NCI-H1048 (cell line): Measurements from ENCODE around the gene RRAGA.
"Not testable (repeated sequence)": the region's sequence is repeated elsewhere in the genome, so short reads cannot be mapped to it uniquely, and the experiment has no call there.

Experiments
- DNase-seq: peaks from one replicate; lab custom pipeline; 2025; lab: John Stamatoyannopoulos, UW

Gene RRAGA, protein sequence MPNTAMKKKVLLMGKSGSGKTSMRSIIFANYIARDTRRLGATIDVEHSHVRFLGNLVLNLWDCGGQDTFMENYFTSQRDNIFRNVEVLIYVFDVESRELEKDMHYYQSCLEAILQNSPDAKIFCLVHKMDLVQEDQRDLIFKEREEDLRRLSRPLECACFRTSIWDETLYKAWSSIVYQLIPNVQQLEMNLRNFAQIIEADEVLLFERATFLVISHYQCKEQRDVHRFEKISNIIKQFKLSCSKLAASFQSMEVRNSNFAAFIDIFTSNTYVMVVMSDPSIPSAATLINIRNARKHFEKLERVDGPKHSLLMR

DNA sequence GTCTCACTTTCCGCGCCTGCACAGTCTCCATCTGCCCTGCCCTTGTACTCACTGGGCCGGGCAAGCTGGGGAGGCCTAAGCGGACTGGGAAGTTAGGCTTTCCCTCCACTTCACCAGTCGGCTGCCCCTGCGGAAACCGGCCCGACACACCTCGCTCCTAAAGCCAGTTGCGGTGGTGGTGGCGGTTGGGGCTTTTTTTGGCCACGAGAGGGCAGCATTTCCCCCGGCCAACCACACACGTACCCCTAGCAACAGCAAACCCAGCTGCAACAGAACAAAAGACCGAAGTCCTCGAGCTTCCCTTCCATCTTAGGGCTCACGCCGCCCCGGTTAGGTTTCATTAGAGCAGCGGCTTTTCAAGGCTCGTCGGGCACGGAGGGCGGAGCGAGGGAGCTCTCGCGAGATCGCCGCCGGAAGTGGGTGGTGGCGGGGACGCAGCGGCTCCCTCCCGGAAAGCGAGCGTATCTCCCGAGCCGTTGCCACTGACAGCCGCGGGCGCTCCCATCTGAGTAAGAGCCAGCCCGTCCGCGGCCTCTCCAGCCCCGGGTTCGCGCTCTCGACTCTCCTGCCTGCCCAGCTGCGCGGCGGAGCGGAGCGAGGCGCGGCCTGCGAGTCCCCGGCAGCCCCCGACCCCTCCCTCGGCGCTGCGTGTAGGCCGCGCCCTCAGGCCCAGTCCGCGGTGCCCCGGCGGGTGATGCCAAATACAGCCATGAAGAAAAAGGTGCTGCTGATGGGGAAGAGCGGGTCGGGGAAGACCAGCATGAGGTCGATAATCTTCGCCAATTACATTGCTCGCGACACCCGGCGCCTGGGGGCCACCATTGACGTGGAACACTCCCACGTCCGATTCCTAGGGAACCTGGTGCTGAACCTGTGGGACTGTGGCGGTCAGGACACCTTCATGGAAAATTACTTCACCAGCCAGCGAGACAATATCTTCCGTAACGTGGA is at the start of gene RRAGA:
RRAGA (plus strand) TSS at position 462 of the 951 bp plus-strand sequence; CDS start at position 695, 233 bp downstream.
- peak; percentile 72 for DNase-seq

DNA sequence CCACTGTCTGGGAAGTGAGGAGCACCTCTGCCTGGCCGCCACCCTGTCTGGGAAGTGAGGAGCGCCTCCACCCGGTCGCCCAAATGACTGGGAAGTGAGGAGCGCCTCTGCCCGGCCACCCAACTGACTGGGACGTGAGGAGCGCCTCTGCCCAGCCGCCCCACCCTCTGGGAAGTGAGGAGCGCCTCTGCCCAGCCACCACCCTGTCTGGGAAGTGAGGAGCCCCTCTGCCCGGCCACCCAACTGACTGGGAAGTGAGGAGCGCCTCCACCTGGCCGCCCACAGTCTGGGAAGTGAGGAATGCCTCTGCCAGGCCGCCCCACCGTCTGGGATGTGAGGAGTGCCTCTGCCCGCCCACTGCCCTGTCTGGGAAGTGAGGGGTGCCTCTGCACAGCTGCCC is 49.1 kb upstream of the RRAGA start:
- no peak for DNase-seq

DNA sequence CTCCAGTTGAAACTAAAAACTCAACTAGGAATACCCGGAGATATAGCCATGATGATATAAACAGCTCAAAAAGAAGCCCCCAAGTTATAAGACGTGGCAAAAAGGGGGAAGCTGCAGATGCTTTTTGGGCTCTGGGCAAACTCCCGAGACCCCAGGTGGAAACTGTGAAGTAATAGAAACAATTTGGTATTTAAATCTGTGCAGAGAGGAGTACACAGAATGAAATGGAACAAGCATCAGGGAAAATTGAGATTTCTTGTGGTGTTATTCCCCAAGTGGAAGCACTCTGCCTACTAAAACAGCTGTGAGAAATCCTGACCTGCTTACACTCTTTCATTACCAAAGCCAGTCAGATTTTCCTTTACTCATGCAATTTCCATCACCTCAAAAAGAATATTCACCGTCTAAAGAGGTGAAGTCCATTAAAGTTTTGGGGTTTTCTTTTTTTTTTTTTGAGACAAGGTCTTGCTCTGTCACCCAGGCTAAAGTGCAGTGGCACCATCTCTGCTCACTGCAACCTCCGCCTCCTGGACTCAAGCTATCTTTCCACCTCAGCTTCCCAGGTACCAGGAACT is 39.7 kb upstream of the RRAGA start:
- DNase-seq: no peak

DNA sequence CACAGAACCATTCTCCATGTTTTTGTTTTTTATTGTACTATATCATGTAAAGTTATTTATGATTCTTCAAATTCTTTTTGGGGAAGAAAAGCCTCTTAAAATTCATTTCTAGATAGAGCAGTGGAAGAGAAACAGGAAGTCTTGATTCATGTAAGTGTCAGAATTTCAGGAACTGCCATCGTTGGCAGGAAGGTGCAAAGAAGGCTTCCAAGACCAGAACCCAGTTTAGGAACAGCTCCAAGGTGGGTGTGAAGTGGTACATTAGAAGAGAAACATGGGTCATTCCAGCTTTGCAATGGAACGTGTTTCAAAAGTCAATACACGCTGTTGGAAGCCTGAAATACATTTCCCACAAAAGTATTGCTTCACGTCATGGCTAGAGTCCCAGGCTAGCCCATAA is 31.0 kb upstream of the RRAGA start:
- DNase-seq: no peak

DNA sequence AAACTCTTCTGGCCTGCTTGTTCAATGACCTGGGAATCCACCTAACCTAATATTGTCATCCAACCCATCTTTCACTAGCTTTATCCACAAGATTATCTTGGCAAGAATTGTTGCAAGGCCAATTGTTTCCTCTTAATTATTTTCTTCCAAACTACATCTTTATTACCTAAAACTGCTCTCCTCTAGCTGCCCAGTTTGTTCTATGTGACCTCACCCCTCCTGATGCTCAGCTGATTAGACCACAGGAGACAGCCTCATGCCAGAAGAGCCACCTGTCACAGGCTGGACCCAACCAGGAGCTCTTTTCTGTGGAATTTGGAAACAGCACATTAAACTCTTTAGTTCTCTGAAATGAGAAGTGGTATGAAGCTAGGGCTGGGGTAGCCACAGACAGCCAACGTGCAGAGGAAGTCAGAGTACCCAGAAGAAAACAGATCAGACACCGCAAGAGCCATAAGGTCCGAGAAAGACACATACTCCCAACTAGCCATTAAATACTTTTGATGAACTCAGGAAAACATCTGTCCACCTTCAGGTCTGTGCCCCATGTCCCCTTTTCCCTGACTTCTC is 28.3 kb upstream of the RRAGA start:
- no peak for DNase-seq

DNA sequence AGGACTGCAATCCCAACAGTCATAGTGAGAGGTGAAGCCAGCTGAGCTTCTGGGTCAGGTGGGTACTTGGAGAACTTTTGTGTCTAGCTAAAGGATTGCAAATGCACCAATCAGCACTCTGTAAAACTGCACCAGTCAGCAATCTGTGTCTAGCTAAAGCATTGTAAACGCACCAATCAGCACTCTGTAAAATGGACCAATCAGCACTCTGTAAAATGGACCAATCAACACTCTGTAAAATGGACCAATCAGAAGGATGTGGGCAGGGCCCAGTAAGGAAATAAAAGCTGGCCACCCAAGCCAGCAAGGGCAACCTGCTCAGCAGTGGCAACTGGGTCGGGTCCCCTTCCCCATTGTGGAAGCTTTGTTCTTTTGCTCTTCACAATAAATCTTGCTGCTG is 27.6 kb upstream of the RRAGA start:
- not testable (repeated sequence) for DNase-seq

DNA sequence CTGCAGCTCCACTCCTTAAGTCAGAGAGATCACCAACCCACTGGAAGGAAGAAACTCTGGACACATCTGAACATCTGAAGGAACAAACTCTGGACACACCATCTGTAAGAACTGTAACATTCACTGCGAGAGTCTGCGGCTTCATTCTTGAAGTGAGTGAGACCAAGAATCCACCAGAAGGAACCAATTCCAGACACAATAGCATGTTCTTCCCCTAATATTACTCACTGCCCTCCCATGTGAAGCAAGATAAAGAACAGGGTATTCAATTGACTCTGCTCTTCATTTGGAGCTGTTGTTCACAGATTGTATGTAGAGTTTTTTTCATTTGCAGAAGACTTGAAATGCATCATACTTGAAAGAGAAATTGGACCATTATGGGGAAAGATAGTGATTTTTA is 27.0 kb upstream of the RRAGA start:
- no peak for DNase-seq

DNA sequence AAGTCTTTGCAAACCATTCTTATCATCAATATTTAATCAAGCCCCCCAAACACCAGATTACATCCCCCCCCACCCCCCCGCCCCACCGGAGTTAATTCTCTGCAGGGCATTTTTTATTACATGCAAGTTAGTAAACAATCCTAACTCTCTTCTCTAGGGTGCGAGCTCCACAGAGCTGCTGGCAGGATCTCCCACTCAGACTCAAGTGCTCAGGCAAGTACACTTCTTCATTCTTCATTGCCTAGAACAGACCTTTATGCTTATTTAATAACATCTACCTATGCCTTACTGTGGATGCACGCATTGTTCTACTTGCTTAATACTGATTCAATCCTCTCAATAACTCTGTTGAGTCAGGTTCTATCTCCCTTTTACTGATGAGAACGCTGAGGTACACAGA is 26.1 kb upstream of the RRAGA start:
- DNase-seq: no peak

DNA sequence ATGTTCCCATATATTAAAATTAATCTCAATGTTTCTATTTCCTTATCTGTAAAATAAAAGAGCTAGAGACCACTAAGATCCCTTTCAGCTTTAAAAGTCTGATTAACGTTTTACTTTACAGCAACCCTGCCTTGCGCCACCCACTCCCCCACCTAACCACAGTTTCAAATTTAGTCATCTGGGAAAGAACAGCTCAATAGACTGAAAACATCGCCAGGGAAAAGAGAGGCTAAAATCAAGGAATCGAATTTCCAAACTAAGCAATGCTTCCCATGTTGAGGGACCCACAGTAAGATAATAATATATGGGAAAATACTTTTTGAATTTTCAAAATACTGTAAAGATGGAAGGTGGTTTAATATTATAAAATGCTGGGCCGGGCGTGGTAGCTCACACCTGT is 22.9 kb upstream of the RRAGA start:
- no peak for DNase-seq

DNA sequence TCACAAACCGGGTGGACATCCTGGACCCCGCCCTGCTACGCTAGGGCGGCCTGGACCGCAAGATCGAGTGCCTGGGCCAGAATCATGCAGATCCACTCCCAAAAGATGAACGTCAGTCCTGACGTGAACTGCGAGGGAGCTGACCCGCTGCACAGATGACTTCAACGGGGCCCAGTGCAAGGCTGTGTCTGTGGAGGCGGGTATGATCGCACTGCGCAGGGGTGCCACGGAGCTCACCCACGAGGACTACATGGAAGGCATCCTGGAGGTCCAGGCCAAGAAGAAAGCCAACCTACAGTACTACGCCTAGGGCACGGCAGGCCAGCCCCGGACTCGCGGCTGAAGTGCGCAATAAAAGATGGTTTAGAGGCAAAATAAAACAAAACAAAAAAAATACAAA is 21.4 kb upstream of the RRAGA start:
- DNase-seq: no peak

DNA sequence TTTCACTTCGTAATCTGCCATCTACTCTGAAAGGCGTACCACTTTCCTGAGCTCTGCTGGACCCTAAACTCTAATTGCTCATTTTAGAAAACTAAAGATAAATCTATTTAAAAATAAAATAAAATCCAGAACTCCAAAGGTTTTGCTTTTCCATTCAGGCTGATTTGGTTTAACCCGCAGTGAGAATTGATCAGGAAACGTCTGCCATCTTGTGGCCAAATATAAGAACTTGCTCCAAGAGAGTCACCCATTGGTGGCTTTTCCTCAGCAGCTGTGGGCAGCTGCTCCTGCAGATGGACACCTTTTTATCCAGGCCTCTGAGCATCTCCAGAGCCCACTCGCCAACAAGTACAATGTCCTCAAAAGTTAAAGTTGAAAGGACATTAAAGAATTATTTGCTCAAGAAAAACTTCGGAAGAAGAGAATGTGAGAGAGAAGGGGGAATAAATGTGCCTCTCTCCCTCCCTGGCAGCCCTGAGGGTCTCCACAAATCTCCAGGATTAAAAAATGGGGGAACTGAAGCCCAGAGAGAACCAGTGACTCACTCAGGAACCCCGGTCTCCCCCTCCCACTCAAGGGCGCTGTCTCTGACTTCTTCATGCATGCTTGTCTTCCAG is 20.3 kb upstream of the RRAGA start:
- DNase-seq: no peak

DNA sequence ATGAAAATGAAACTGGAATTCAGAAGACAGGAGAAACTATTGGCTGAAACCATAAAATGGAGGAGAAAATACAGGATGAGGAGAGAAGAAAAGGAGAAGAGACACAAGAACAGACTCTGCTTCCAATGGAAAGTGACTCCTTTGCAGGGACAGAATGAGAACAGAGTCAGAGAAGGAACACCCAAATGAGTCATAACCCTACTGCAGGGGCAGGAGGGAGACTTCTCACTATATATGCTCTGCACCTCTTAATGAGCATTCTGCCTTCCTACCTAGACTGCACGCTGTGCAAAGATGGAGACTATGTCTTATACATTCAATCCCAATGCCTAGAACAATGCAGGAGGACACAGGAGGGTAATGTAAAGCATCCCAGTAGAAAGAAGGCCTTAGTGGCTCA is 18.3 kb upstream of the RRAGA start:
- DNase-seq: no peak

DNA sequence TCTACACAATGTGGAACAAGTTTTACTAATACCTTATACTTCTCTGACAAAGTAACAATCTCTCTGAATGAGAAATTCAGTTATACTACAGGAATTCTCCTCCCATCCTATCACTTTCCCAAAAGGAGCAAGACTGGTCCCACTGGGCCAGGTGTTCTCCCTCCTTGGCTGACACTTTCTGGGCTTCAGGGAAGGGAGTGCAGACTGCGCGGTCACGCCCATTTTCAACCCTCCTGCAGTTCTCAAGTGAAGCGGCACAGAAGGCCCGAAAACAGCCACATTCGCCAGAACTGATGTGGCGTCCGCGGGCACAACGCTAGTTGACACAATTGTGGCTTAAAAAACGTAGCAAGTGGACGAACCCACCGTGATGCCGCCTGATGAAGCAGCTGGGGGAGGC is 16.8 kb upstream of the RRAGA start:
- no peak for DNase-seq

DNA sequence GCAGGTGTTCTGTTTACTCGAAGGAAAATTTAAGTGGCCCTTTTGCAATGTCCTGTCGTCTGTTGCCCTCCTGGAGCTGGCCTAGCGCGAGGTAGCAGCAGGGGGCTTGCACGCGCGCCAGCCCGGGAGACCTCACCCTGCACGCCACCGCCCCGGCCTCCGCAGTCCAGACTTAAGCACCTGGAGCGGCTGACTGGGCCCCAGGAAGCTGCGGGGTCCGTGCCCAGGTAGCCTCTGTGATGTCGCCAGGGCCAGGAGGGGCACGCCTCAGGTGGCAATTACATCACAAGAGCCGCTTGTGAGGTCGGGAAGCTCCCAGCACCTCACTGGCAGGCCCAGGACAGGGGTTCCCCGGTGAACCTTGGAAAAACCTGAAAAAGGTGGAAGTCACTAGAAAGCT is 16.2 kb upstream of the RRAGA start, which contains the start of gene SAXO1:
SAXO1 (minus strand) TSS at position 195 of the 400 bp plus-strand sequence. CDS start 301 bp downstream, outside the sequence.
- DNase-seq: no peak

DNA sequence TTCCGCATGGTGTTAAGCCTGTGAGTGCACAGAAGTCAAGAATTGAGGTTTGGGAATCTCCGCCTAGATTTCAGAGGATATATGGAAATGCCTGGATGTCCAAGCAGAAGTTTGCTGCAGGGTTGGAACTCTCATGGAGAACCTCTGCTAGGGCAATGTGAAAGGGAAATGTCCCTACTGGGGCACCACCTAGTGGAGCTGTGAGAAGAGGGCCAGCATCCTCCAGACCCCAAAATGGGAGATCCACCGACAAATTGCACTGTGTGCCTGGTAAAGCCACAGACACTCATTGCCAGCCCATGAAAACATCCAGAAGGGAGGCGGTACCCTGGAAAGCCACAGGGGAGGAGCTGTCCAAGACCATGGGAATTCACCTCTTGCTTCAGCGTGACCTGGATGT is 12.6 kb upstream of the RRAGA start:
- DNase-seq: no peak

DNA sequence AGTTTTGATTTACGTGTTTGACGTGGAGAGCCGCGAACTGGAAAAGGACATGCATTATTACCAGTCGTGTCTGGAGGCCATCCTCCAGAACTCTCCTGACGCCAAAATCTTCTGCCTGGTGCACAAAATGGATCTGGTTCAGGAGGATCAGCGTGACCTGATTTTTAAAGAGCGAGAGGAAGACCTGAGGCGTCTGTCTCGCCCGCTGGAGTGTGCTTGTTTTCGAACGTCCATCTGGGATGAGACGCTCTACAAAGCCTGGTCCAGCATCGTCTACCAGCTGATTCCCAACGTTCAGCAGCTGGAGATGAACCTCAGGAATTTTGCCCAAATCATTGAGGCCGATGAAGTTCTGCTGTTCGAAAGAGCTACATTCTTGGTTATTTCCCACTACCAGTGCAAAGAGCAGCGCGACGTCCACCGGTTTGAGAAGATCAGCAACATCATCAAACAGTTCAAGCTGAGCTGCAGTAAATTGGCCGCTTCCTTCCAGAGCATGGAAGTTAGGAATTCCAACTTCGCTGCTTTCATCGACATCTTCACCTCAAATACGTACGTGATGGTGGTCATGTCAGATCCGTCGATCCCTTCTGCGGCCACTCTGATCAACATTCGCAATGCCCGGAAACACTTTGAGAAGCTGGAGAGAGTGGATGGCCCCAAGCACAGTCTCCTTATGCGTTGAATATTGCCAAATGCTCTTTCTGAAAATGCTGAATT is 850 bp downstream of the RRAGA start:
- DNase-seq: no peak

DNA sequence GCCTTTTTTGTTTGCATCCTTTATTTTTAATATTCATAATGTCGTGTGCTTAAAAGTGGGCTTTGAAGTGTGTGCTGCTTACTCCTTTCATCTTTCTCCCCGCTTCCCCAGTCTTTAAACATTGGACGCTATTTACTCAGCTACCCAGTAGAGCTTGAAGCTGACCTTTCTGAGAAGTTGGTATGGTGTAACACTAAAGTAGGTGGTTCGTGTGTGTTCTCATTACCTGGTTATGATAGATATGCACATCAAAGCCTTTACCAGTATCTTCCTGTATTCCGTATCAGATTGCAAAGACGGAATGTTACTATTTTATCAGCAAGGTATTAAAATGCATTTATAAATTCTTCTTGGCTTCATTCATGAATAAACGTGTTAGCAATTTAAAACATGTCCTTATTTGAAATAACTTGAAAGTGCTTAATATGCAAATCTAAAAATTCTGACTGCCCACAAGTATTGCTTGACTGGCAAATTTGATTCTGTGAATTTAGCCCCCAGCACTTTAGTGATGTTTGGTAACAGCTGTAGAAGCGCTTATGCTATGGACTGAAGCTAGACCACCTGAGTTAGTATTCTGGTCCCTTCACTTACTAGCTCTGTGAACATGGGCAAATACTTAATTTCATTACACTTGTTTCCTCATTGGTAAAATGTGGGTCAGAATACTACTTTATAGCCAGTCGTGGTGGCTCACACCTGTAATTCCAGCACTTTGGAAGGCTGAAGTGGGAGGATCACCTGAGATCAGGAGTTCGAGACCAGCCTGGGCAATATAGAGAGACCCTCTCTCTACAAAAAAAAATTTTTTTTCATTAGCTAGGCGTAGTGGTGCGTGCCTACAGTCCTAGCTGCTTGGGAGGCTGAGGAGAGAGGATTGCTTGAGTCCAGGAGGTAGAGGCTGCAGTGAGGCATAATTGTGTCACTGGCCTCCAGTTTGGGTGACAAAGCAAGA is 1.7 kb downstream of the RRAGA start:
- no peak for DNase-seq

DNA sequence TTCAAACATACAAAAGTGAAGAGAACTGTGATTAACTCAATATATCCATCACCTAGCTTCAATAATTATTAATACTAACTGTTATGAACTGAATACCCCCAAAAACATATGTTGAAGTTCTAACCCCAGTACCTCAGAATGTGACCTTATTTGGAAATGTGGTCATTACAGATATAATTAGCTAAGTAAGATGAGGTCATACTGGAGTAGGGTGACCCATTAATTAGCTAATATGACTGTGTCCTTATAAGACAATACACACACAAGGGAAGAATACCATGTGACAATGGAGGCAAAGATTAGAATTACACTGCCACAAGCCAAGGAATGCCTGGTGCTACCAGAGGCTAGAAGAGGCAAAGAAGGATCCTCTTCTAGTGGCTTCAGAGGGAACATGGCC is 7.8 kb downstream of the RRAGA start:
- no peak for DNase-seq

DNA sequence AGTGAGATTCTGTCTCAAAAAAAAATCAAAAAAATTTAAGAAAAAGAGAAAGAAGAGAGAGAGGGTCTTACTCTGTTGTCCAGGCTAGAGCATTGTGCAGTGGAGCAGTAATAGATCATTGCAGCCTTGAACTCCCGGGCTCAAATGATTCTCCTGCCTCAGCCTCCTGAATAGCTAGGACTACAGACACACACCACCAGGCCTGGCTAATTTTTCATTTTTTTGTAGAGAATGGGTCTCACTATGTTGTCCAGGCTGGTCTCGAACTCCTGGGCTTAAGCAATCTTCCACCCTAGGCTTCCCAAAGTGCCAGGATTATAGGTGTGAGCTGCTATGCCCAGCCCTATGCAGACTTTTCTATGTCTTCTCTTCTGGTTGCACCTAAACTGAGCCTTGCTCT is 25.0 kb downstream of the RRAGA start:
- no peak for DNase-seq

DNA sequence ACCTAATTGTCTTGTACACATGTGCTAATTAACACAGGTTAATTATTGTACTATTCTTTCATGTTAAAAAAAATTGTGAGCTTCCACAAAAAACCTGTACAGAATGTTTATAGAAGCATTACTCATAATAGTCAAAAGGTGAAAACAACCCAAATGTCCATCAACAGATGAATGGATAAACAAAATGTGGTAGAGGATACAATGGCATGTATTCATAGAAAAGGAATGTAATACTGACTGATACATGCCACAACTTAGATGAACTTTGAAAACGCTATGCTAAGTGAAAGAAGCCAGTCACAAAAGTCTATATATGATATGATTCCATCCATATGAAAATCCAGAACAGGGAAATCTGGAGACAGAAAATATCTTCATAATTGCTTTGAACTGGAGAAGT is 25.6 kb downstream of the RRAGA start:
- DNase-seq: no peak
